A204.1 (cell line): ENCODE results near the gene PPA2.

Experiments used
- FAIRE-seq: peaks from 2 replicates; lab custom pipeline; 2012; peaks lifted over from hg19 to GRCh38; lab: Jason Lieb, UNC

Gene PPA2

DNA sequence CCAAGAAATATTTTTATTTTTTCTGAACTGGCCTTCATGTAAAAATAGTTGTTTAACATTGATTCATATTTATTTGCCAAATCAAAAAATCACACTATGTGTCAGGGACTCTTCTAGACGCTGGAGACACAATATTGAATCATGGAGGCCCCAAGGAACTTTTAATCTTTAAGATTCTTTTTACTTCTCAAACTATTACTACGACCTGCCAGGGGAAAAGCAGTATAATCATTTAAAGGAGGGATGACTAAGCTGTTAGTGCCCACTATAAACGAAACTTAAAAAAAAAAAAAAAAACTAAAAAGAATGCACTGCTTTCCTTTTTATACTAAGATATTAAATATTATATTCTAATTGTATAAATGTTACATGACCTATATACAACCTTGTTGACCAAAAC lies 84.7 kb downstream of the PPA2 start:
- FAIRE-seq: no peak

DNA sequence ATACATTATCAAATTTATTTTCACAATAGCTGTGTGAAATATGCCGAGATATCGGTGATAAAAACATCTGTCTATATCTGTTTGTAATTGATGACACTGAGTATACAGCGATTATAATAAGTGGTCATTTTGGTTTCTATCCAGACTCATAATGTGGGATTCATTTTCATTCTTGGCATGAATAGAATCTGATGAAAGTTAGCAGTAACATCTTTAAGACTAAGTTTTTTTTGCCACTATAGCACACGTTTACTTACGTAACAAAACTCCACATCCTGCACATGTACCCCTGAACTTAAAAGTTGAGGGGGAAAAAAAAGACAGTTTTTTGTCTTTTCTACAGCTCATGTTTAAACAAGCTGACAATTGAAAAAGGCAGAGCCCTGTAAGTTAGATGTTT lies 86.4 kb downstream of the PPA2 start:
- FAIRE-seq: no peak

DNA sequence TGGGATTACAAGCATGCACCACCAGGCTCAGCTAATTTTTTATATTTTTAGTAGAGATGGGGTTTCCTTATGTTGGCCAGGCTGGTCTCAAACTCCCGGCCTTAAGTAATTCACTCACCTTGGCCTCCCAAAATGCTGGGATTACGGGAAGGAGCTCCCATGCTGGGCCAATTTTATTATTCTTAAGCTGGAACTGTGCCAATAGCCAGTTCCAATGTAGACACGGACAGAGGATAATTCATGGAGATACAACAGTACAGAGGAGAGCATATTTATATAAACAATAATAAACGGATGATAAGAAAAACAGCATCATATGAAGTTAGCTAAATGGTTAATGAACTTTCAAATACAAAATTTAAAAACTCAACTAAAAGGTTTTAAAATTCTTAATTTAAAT lies 87.8 kb downstream of the PPA2 start:
- peak; percentile 55 for FAIRE-seq

DNA sequence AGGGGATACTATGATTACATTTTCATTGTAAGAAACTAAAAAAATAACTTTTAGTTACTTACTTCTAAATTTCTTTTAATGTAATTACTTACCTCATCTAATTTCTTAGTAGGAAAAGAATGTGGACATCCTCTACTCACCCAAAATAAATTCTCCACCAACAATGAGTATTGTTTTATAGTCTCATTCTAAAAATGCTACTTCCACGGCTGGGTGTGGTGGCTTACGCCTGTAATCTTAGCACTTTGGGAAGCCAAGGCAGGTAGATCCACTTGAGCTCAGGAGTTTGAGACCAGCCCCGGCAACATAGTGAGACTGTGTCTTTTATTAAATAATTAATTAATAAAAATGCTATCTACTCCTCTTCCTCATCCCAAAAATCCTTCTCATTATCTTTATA lies 99.8 kb downstream of the PPA2 start:
- FAIRE-seq: no peak

DNA sequence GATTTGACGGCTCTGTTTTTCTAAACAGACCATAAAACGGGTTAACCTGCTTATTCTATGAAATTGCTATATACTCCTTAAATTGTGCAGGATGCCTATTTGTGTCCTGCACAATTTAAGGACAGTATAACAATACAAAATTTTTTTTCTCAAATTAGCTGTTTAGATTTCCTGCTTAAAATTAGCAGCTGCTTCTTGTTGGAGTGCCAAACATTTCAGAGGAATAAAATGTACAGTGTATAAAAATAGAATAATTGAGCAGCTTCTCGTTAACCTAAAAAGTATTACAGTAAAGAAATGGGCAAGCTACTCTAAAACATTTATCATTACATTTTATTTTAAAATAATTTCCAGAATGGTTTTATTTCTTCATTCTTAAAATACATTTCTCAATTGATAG lies 100.5 kb downstream of the PPA2 start:
- no peak for FAIRE-seq

DNA sequence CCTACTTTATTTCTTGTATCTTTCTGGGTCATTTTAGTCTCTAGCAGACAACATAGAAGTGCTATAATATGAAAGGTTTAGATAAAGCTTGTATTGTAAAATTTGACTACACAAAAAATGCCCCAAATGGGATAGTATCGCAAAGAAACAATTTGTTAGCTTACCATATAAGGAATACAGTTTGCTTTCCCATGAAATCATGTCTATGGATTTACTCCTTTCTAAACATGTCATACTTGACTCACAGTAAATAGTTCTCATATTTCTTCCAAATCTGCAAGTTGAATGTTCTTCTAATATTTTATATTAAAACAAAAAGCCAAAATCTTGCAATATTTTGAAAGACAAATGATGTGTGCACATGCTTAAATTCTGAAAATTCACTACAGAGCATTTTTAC lies 103.9 kb downstream of the PPA2 start:
- FAIRE-seq: no peak

DNA sequence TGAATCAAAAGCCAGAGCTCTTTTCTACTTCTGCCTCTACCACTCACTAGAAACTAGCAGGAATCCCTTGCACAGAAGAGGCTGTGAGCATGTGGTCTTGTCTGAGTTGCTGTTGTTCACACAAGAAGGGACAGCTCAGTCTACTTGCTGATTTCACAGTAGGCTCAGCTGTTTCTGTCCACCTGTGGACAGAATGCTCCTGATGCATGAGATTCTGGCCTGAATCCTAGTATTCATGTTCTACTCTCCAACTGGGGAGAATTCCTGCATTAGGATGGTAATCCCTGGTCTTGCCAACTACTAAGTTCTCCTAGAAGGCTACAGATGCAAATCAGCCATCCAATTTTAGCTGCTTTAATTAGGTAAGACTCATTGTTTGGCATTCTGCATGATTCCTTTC lies 112.8 kb downstream of the PPA2 start:
- no peak for FAIRE-seq

DNA sequence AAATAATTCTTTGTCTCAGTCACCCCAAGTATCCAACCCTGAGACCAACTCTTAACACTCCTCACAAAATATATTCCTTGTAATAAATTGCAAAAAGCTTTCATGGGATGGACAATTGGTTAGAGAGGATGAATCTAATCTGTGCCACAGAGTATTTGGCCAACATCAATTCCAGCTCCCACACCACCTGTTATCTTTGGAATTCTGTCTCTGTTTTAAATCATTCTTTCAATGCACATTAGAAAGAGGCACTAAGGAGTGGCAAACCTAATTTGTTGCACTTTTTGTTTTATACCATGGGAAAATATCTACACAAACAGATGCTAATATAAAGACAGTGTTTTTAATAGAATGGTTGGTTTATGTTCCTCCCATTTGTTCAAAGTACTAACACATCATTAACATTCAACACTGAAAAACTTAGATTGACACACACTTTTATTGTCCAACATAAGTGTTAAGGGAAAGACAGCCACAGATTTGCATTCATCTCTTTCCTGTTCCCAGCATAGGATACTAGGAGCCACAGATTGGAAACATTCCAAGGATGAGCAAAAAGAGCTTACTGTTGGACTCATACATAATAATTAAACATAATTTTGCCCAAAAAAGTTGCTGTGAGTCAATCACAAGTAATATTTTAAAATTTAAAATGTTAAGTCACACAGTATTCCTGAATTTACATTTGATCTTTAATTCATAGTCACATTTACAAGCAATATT lies 116.4 kb downstream of the PPA2 start:
- no peak for FAIRE-seq

DNA sequence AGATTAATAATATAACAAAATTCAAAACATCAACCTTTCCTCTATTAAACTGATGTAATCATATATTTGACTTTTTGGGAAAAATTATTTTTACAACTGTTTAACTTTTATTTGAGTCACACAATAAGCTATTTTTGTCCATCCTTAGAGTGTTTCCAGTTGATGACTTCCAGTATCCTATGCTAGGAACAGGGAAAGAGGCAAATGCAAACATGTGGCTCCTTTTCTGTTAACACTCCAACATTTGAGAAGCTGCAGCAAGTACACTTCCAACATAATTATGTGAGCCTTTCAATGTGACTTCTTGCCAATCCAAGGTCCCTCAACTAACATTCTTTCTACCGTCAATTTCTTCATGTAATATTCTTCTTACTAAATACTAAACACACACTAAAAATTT lies 117.7 kb downstream of the PPA2 start:
- FAIRE-seq: no peak

DNA sequence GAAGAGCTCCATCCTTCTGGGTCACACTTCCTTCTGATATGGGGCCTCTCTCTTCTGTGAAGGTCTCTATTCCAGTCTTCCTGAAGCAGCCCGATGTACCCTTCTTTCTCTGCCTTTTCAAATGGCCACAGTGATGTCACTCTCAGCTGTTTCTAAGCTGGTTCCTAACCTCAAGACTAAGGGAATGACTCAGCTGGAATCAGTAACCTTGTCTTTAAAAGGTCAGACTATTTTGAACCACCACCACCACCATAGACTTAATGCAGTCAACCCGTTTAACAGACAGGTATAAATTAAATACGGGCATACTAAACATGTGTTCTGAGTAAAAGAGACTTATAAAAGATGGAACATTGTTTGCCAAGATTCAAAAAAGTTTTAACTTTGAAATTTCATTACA lies 121.0 kb downstream of the PPA2 start:
- no peak for FAIRE-seq

DNA sequence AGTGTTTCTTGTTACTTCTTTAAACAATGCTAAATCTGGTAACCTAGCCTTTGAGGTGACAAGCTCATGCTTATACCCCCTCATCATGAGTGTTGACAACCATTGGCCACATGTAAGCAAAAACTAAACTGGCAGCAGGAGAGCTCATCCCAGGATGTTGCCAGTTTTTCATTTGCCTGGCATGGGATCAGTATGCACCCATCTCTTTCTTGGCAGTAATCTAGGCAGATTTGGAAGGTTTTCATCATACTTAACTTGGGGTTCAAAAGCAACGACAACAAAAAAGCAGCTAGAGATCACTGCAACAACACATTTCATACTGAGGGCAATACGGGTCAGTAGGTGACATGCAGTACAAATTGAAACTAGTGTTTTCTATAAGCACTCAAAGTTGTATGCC lies 122.0 kb downstream of the PPA2 start:
- no peak for FAIRE-seq

DNA sequence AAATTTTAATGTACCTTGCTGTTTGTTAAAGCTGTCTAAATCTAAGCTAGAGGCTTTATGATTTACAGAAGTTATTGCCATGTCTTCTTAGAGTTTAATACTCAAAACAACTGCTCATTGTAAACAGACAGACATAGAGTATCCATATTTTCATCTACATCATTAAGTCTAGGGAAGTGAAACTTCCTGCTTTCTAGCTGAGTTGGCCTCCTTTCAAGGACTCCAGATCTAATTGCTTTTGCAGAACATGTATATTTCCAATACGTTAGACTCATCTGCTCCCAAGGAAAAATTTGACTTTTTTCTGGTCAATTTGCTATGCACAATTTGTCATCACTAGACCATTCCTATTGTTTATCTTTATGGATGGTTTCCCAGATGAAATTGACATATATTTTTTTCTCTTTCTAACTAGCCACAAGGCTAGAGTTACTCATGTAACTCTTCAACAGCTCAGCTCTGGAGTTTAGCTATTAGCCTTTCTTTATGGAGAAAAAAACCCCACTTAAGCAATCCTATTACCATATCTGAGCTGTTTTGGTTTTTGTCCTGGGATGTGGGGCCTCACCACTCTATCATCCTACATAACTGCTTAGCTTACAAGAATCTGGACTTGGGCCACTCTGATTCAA lies 122.9 kb downstream of the PPA2 start:
- no peak for FAIRE-seq

DNA sequence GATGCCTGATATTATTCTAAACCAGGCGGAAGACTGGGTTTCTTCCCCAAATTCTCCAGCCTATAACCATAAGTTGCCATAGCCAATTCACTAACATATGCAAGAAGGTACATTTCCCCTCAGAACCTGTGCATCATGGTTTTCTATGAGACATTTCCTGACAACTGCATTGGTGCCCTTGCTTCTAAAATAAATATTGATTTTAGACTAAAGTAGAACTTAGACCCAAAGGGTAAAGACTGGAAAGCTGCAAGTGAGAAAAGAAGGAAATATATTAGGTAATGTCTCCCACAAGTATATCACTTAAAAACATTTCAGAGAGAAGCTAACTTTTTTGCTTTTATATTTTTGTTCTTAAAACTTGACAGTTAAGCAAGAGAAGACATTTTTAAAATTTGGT lies 125.1 kb downstream of the PPA2 start:
- FAIRE-seq: no peak

DNA sequence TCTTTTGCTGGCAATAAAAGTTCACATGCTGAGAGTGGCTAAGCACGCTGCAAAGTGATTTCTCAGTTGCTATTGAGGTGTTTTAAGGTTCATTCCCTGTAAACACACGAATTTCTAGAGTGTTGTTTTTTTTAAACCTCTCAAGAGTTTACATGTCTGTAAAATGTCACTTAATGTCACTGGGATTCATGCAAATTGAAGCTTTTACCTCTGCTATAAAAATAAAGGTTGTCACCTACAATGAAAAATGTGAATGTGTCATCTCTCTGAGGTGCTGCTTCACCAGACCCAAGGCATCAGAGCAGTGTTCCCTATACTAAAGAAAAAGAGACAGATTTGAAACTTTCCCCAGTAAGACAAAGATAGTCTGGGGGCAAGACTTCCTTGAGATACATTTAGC lies 127.0 kb downstream of the PPA2 start:
- FAIRE-seq: no peak

DNA sequence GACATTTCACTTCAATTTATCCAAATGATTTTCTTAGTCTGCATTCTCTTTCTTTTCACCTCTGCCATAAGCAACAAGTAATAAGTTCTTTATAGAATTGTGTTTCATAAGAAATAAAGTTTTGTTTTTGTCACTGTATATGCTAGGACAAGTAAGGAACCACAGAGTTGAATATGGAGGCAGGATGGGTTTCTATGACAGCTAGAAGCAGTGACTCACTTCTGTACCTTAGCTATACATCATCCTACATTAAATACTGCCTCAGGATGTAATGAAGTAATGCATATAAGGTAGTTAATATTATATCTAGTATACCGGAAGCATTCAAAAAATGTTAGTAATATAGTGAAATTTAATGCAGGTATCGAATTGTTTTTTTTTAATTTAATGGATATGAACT lies 128.0 kb downstream of the PPA2 start:
- FAIRE-seq: no peak

DNA sequence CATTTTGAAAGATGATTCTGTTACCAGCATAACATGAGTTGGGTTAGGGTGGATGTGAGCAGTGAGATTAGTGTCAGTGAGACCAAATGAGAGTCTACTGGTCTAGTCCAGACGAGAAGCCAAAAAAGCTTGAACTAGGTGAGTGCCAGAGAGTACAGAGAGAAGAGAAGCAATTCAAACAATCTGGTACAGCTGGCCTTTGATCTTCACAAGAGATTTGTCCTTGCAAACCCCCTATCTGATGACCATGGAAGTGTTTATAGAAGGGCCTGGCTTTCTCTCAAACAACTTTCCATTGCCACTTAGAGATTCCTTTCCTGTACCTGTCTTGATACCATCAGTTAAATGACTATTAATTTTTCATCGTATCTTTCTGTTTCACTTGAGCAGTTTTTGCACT lies 128.5 kb downstream of the PPA2 start:
- no peak for FAIRE-seq

DNA sequence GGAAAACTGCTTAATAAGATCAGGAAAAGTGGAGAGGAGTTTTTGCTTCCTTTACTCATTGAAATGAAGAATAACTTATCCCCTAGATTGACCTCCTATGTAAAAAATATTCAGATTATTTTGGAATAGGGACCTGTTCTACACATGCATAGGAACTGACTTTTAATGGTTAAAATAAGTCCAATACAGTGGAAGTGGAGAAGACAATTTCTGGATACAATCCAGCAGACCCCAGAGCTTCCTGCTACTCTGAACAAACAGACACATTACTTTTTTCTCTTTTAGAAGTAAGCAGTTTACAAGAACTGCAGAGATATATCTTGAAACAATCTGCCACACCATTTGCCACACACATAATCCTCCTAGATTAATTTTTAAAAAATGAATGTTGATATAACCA lies 129.7 kb downstream of the PPA2 start:
- no peak for FAIRE-seq

DNA sequence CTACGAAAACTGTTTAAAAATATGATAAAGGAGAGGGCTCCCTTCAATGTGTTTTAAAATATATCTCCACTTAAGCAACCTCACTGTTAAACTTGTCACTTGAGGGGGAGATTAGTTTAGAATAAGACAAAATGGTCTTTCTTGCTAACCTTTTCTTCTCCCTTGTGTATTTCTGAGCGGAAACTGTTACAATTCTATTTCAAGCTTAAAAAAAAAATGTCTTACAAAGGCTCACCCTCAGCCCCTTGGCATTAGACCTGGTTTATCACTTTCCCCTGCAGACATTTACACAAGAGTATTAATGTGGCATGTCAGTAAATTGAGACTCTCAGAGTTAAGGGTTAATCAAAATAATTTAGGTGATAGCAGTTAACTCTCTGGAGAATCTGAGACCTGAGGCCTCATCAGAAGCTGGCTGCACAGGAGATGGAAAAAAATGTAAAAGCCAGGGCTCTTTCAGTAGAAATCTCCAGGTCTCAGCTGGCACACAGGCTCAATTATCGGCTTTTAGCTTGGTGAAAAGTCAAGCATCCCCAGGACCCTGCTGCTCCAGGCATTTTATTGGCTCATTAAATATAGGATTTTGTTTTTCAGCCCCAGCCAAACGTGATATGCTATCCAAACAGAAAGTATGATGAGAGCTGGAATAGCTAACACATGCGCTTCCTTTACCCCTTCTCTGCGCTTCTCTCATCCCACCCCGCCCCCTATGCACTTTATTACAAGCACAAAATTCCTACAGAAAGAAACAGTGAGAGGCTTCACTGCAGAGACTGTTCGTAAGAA lies 130.5 kb downstream of the PPA2 start:
- FAIRE-seq: no peak

DNA sequence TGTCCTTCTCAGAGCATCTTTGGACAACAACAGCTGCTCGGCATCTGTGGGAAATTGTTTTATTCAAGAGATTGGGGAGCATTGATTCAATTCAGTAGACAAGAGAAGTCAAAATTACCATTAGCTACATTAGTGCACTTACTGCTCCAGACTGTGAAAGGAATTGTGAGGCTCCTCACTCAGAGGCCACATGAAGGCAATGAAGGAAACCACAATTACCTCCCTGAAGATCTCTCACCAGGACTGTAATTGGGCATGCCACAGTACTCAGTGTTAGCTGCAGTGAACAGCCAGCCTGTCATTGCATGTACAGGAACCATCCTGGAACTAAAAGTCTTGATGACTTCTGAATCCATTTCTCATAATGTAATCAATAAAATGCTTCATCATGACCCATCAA lies 144.8 kb downstream of the PPA2 start:
- FAIRE-seq: no peak

DNA sequence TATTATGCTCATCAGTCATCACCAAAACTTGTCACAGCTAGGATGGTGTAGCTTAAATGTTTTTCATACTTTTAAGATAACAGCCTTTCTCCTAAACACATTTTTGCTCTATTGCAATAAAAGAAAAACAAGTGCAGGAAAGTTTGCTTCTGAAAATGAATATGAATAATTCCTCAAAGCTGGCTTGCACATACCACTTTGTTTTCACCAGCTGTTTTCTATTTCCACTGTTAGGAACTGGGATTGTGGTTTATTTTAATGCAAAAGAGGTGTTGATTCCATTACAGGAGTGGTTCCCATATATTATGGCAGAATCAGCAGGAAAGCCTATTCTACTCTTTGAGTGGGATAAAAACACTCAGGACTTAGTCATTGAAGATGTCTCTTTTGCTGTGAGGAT lies 145.9 kb downstream of the PPA2 start:
- no peak for FAIRE-seq

DNA sequence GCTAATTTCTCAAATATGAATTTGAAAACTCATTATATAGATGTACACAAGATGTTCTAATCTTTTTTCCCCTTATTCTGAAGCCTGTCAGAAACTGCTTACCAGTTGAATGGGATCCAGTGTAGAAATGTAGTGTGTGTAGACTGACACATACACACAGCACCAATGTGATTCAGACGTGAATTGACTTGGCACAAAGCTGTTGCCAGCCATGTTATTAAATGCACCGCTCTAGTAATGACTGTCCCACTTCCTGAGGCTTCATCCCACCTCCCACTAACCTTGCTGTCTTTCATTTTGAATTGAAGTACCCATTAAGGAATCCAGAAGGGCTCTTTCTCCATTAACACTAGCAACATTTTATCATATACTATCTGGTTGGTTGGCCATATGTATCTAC lies 146.6 kb downstream of the PPA2 start:
- FAIRE-seq: no peak
